RPMI8226 (cell line): ENCODE data around the gene TMEM126A.
A peak's percentile ranks its signal among the peaks of the same experiment; 100 is the strongest.
"Not testable (repeated sequence)": the region's sequence is repeated elsewhere in the genome, so short reads cannot be mapped to it uniquely, and the experiment has no call there.

Experiments
- DNase-seq: peaks from one replicate; pipeline ENCODE4 v3.0.0-alpha.2; 2015

TMEM126A gene

DNA sequence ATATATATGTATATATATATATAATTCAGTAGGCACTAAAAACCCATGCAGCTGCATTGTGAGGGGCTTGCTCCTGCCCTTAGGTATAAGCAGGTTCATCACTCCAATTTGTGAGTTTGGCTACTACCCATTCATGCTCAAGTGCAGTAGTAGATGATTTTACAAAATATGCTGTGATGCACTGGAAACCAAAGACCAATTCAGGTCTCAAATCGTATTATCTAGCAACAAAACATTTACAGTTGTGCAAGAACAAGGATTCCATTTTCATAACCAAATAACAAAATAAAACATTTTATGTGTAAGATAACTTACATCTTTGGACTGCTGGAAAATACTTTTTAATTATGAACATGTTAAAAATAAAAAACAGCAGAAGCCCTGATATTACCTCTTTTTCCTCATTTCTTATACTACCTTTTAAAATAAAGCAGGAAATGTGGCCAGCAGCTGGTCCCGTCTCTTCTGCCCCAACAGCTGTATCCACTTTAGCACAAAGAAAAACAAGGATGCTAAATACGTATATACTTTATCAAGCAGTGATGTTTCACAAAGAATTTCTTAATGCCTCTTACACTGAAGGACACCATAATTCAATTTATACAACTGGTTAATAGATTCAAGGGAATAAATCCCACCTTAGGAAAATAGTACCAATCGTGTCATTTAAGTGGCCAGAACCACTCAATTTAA is 14.4 kb downstream of the TMEM126A start:
- no peak for DNase-seq

DNA sequence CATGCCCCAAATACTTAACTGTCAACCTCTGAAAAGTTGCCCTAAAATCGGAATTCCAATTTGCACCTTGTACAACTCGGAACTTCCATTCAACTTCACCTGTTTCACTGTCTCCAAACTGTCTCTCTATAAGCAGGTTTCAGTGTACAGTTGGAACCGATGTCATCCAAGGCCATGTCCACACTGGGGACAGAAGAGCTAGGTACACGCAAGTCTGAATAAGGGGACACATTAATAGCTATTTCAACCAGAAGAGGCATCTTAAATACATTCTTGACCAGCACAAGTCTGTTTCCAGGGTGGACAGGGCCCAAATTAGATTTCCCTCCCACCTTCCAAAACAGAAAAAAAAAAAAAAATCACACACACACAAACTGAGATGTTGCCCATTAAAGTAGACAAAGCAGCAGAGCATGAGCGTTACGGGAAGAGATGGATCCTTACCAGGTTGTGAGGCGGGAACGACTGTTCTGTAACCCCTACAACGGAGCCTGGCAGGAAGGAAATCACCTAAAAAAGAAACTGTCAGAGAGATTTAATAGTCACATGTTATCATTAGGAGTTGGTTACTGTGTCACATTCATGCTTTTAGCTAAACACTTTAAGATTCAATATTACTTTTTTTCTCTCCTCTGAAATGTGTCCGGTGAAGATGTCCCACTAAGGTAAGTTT is 15.4 kb downstream of the TMEM126A start:
- peak; percentile 14 for DNase-seq

- DNase-seq, result peak; percentile 85
Measured at GRCh38 chr11:85663753-85664614, 16.2 kb downstream of the TMEM126A start.

GRCh38 chr11:85664615-85665481 is 17.1 kb downstream of the TMEM126A start, which contains the start of gene CREBZF:
Gene CREBZF (minus strand): TSS chr11:85665129. CDS start chr11:85664875, 254 bp downstream.
- peak; percentile 97 for DNase-seq

DNA sequence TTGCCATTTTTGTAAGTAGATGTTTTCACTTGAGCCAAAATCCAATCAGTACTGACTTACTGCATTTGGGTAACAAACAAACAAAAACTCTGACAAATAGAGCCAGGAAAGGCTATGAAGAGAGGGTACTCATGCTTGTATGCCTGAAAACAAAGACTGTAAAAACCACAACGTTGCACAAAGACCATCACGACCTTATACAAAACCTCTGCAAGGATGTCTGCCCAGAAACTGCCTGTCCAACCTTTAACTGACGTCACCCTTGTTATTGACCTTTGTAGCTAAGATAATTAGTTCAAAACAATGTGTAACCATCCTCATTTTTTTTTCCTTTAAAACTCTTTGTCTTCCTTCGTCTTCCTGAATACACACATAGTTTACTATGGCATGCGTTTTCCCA is 18.0 kb downstream of the TMEM126A start:
- DNase-seq, result no peak

DNA sequence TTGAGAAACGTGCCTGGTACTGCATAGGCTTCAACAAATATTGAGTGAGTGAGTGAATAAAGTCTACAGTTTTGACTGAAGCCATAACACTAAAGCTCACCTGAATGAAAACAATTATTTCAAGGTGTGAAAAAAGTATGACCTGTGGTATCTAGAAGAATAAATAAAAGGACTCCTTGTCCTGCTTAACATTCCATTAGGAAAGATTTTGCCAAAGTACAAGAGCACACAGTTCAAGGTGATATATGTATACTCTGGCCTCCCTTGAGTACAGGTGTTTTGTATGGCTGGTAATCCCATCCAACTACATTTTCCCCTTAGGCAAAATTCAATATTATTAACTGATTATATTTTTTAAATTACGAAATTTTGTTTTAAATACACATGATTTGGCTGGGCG is 18.9 kb downstream of the TMEM126A start:
- no peak for DNase-seq

- DNase-seq, result no peak
Measured at GRCh38 chr11:85668157-85668556, 20.4 kb downstream of the TMEM126A start.

DNA sequence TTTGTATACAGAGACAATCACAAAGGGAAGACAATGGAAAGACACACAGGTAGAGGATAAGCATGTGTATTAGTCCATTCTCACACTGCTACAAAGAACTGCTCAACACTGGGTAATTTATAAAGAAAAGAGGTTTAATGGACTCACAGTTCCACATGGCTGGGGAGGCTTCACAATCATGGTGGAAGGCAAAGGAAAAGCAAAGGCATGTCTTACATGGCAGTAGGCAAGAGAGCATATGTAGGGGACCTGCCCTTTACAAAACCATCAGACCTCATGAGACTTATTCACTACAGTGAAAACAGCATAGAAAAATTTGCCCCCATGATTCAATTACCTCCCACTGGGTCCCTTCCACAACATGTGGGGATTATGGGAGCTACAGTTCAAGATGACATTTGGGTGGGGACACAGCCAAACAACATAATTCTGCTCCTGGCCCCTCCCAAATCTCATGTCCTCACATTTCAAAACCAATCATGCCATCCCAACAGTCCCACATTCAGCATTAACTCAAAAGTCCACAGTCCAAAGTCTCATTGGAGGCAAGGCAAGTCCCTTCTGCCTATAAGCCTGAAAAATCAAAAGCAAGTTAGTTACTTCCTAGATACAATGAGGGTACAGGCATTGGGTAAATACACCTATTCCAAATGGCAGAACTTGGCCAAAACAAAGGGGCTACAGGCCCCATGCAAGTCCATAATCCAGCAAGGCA is 23.3 kb downstream of the TMEM126A start:
- not testable (repeated sequence) for DNase-seq

DNA sequence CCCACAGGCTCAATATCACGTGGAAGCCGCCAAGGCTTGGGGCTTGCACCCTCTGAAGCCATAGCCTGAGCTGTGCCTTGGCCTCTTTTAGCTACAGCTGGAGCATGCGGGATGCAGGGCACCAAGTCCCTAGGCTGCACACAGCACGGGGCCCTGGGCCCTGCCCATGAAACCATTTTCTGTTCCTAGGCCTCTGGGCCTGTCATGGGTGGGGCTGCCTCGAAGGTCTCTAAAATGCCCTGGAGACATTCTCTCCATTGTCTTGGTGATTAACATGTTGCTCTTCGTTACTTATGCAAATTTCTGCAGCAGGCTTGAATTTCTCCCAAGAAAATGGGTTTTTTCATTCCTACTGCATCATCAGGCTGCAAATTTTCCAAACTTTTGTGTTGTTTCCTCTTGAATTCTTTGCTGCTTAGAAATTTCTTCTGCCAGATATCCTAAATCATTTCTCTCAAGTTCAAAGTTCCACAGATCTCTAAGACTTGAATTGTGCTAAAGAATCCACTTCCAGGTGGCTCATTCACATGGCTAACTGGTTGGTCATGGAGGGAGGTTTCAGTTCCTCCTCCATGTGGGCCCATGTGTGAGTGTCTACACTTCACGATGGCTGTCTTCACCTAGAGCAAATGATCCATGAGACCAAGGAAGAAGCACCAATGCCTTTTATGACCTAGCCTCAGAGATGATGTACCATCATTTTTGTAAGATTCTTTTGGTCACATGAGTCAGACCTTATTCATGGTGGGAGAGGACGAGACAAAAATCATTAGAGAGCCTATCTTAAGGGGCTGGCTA is 24.5 kb downstream of the TMEM126A start:
- DNase-seq, result peak; percentile 12

DNA sequence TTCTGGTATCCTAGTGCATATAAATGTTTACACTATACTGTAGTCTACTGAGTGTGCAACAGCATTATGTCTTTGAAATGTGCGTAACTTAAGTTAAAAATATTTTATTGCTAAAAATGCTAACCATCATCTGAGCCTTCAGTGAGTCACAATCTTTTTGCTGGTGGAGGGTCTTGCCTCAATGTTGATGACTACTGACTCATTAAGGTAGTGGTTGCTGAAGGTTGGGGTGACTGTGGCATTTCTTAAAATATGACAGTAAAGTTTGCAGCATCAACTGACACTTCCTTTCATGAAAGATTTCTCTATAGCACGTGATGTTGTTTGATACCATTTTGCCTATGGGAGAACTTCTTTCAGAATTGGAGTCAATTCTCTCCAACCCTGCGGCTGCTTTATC is 25.6 kb downstream of the TMEM126A start:
- DNase-seq, result no peak

- DNase-seq, result no peak
Measured at GRCh38 chr11:85679576-85679975, 31.8 kb downstream of the TMEM126A start.

DNA sequence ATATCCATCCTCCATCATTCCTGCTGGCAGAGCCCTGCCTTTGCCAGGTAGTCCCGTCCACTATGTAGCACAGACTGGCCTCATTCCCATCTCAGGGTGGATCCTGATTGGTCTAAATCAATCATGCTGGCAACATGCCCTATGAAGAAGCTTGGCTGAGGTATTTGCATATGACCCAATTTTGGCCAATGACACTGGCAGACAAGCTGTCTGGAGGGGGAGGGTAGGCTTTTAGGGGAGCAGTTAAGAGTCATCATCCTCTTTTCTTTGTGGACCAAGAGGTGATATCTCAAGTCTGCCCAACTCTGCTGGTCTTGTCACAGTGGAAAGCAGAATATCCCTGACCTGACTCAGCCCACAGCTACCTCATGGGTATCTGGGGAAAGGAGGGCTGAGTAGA is 33.1 kb downstream of the TMEM126A start:
- no peak for DNase-seq

- DNase-seq, result peak; percentile 6
Measured at GRCh38 chr11:85682330-85683305, 34.9 kb downstream of the TMEM126A start.

GRCh38 chr11:85685125-85685819 is 37.5 kb downstream of the TMEM126A start:
- DNase-seq, result no peak

DNA sequence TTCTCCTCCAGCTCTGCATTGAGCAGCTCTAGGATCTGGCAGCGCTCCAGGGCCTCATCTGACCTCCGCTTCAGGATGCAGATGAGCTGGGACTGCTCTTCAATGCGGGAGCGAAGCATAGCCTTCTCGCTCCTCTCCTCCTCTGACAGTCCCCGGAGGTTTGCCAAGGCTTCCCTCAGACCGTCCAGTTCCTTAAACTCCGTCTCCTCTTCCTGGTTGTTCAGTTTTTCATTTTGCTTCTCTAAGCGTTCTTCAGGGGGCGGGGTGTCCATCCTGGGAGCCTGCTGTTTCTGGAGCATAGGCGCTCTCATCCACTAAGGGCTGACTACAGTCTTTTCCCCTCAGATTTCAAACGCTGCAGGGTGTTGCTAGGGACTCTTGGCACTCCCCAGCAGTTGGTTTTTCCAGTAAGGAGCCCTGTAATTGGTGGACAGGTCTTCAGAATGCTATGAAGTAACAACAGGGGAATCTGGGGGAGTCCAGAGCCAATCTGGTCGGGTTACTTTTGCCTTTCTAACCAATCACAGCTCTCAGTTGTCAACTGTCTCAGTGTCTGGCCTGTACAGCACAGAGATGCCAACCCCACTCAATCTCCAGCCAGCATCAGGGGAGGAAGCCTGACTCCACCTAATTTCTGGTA is 38.2 kb downstream of the TMEM126A start, which contains the start of gene CCDC89:
TSS of gene CCDC89 (minus strand) at position 376 of the 640 bp plus-strand sequence. CDS start at position 311, 65 bp downstream.
- peak; percentile 9 for DNase-seq

DNA sequence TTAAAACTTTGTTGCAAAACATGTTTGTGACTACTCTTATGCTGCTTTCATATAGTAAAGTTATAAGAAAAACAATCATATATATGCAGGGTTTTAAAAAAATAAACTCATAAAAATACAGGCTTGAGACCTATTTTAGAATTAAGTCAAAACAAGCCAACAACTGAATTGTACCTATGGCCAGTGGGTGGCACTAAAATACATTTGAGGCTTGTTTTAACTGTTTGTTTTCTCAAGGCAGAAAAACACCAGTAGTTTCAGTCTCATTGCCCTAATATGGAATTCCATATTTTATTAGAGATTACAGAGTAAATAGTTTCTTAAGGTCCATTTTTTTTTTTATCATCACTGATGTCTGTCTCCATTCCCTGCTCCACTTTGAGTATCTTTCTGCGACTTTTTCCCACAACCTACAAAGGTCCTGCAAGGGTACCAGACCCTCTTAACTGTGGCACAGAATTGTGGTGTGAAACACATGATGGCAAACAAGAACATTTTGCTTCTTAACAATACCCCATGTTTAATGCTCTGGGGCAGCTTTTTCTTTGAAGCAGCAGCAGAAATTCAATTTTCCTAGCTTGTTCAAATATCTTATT is 46.7 kb downstream of the TMEM126A start:
- DNase-seq, result peak; percentile 24

- no peak for DNase-seq
Measured at GRCh38 chr11:85695546-85695945, 47.8 kb downstream of the TMEM126A start.

GRCh38 chr11:85697747-85698146 is 50.0 kb downstream of the TMEM126A start:
- DNase-seq, result no peak
